Measurements from ENCODE around the gene DLGAP4. TPM values are rescaled to one million over a fixed set of nuclear protein-coding genes. Genes with fewer than 3 reads are reported as not detected.

DLGAP4 gene
- total and polyA plus RNA-seq, 8 donors = 15.1 to 92.2 (median 33.5) TPM

DNA sequence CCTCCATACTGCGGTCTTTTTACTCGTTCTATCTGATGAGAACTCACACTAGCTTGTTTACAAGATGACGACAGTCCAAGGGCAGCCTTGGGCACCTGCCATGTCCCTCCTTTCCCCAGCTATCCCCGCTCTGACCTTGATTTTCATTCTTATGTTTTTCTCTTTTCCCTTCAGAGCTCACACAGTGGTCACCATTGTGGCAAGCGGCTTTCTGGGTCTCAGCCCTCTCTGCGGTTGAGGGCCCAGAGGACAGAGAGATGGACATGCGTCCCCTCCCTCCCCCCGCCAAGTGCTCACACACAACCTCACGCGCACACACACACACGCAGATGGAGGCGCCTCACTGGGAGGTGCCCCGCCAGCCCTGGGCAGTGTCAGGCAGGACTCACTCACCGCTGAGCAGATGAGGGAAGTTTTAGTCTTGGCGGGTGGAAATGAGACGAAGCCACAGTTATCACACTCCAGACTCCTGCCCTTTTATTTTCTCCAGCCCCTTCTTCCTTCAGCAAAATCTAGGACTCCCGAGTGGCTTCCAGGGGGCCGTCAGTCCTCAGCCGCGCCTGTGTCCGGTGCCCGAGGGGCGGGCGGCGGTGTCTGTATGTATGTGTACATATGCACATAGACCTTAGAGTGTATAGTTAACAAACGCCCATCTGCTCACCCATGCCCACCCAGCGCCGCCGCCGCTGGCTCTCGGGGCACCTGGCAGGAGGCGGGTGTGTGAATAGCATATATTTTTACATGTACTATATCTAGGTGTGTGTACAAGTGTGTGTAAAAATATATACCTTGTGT, 221.4 kb downstream of the DLGAP4 start:
- WGBS, 5 donors = 78 to 89% (median 85%) methylated on average over 26 to 32 of the region's 32 CpGs
- DNase-seq = no peak
- H3K9me3 ChIP-seq = no peaks in the 10 kb centered on the region
- H3K4me3 ChIP-seq = no peak overlapping the region
- peaks cover 39 to 68% (median 62%) of the 10 kb centered on the region in 4 donors for H3K36me3 ChIP-seq
- intact Hi-C loops (cut with DNase I; ENCODE audit: low total_unique reads) = no loop called here
- no peaks in the 10 kb centered on the region for H3K27me3 ChIP-seq
- peaks cover 0 to 20% (median 0%) of the 10 kb centered on the region in 4 donors for H3K4me1 ChIP-seq
- peak overlapping the region in 4 of 5 donors; percentile 8 to 78 (median 60) for H3K27ac ChIP-seq
- TF ChIP-seq, protein P1, sequence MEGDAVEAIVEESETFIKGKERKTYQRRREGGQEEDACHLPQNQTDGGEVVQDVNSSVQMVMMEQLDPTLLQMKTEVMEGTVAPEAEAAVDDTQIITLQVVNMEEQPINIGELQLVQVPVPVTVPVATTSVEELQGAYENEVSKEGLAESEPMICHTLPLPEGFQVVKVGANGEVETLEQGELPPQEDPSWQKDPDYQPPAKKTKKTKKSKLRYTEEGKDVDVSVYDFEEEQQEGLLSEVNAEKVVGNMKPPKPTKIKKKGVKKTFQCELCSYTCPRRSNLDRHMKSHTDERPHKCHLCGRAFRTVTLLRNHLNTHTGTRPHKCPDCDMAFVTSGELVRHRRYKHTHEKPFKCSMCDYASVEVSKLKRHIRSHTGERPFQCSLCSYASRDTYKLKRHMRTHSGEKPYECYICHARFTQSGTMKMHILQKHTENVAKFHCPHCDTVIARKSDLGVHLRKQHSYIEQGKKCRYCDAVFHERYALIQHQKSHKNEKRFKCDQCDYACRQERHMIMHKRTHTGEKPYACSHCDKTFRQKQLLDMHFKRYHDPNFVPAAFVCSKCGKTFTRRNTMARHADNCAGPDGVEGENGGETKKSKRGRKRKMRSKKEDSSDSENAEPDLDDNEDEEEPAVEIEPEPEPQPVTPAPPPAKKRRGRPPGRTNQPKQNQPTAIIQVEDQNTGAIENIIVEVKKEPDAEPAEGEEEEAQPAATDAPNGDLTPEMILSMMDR (IDR thresholded peaks at IDR 0.05) = no peak
- no peak for TF ChIP-seq EP300 (IDR thresholded peaks at IDR 0.05)
- no peak for TF ChIP-seq POLR2A (IDR thresholded peaks at IDR 0.05)
- TF ChIP-seq POLR2AphosphoS5 (IDR thresholded peaks at IDR 0.05) = peak in 1 of 3 donors; percentile 17

DNA sequence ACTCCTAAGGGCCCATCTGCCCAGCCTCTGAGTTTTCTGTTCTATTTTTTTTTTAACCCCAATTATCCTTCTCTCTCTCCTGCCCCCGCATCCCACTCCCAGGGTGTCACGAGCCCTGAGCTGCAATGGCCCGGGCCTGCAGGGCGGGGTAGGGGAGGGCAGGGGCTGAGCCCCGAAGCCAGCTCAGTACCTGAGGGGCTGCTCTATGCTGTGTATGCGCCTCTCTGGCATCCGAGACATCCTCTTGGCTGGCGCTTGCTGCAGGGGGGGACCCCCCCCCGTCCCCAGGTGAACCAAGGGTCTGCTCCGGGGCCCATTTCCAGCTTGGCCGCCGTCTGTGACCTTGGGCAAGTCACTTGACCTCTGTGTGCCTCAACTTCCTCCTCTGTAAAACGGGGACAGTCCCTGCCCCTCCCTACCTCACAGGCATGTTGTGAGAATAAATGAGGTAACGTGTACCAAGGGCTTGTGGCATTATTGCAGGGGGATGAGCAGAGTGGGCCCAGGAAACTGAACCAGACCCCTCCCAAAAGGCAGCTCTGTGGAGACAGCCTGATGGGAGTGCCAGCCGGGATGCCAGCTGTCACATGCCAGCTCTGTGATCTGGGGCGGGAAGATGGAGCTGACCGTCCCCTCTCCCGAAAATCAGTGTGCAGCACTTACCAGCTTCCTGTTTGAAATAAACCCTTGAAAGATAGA, 222.2 kb downstream of the DLGAP4 start:
- Histone ChIP-seq H3K36me3 (peaks cover 39 to 61% (median 56%) of the 10 kb centered on the region in 4 donors), H3K9me3 (no peaks in the 10 kb centered on the region), H3K27me3 (no peaks in the 10 kb centered on the region), H3K27ac (peak overlapping the region in 2 of 5 donors; percentile 73 to 78), H3K4me1 (peaks cover 0 to 20% (median 0%) of the 10 kb centered on the region in 4 donors), H3K4me3 (no peak overlapping the region)
- 87 to 89% (median 88%) methylated on average over 9 to 18 of the region's 18 CpGs for WGBS, 5 donors
- no peak for TF ChIP-seq POLR2AphosphoS5 (IDR thresholded peaks at IDR 0.05)
- TF ChIP-seq EP300 (IDR thresholded peaks at IDR 0.05) = no peak
- TF ChIP-seq, protein P1 (IDR thresholded peaks at IDR 0.05) = no peak
- no peak for TF ChIP-seq POLR2A (IDR thresholded peaks at IDR 0.05)
- intact Hi-C loops (cut with DNase I; ENCODE audit: low total_unique reads) = no loop called here
- no peak for DNase-seq

DNA sequence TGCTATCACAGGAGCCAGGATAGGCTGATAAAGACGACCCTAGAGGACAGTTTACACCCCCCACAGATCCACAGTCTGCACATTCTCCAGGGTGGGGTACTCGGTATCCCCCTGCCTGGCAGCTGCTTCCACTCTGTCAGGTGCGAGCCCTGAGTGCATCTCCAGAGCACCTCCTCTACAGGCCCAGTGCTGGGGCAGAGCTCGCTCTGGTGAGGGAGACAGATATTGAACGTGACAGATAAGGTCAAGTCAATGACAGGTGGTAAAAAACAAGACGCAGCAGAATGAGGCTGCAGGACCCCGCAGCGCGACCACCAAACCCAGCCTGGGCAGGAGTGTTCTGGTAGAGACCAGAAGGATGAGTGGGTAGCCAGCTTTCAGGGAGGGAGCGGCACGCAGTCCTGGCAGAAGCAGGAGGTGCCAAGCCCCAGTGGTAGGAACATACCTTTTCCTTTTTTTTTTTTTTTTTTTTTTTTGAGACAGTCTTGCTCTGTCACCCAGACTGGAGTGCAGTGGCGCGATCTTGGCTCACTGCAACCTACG, 222.8 kb downstream of the DLGAP4 start:
- DNase-seq = no peak
- H3K27ac ChIP-seq = peak overlapping the region in 1 of 5 donors; percentile 78
- H3K27me3 ChIP-seq = no peaks in the 10 kb centered on the region
- no peaks in the 10 kb centered on the region for H3K9me3 ChIP-seq
- TF ChIP-seq, protein P1 (IDR thresholded peaks at IDR 0.05) = no peak
- no peak for TF ChIP-seq EP300 (IDR thresholded peaks at IDR 0.05)
- no peak for TF ChIP-seq POLR2A (IDR thresholded peaks at IDR 0.05)
- no peak for TF ChIP-seq POLR2AphosphoS5 (IDR thresholded peaks at IDR 0.05)
- WGBS, 5 donors = 87 to 91% (median 89%) methylated on average over 14 of the region's 14 CpGs
- H3K4me3 ChIP-seq = no peak overlapping the region
- intact Hi-C loops (cut with DNase I; ENCODE audit: low total_unique reads) = no loop called here
- peaks cover 38 to 57% (median 51%) of the 10 kb centered on the region in 4 donors for H3K36me3 ChIP-seq
- peaks cover 0 to 20% (median 0%) of the 10 kb centered on the region in 4 donors for H3K4me1 ChIP-seq

DNA sequence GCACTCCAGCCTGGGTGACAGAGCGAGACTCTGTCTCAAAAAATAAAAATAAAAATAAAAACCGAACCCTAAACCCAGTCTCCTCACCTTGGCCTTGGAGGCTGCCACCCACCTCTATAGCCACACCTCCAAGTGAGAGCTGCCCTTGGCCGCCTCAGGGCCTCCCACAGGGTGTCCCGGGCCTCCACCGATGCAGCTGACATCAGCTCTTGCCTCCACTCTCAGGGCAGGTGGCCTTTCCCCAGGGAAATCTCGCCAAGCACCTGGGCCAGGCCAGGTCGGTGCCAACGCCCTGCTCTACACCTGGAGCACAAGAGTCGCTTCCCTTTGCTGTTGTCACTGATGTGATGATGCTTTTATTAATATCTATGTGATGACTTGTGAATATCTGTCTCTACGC, 226.2 kb downstream of the DLGAP4 start:
- no peak for DNase-seq
- Histone ChIP-seq H3K4me1 (peaks cover 0 to 4% (median under 1%) of the 10 kb centered on the region in 4 donors), H3K36me3 (peaks cover 5 to 22% (median 16%) of the 10 kb centered on the region in 4 donors), H3K27ac (no peak overlapping the region), H3K4me3 (no peak overlapping the region), H3K27me3 (no peaks in the 10 kb centered on the region), H3K9me3 (no peaks in the 10 kb centered on the region)
- TF ChIP-seq POLR2AphosphoS5 (IDR thresholded peaks at IDR 0.05) (no peak), POLR2A (IDR thresholded peaks at IDR 0.05) (no peak), EP300 (IDR thresholded peaks at IDR 0.05) (no peak)
- TF ChIP-seq, protein P1 (IDR thresholded peaks at IDR 0.05) = no peak
- 77 to 85% (median 81%) methylated on average over 9 to 10 of the region's 10 CpGs for WGBS, 5 donors
- intact Hi-C loops (cut with DNase I; ENCODE audit: low total_unique reads) = no loop called here

All from stomach (tissue), 9 donors.